ENCODE data around the gene MRPL45.
"Not testable (repeated sequence)": the region's sequence is repeated elsewhere in the genome, so short reads cannot be mapped to it uniquely, and the experiment has no call there.

Gene MRPL45

DNA sequence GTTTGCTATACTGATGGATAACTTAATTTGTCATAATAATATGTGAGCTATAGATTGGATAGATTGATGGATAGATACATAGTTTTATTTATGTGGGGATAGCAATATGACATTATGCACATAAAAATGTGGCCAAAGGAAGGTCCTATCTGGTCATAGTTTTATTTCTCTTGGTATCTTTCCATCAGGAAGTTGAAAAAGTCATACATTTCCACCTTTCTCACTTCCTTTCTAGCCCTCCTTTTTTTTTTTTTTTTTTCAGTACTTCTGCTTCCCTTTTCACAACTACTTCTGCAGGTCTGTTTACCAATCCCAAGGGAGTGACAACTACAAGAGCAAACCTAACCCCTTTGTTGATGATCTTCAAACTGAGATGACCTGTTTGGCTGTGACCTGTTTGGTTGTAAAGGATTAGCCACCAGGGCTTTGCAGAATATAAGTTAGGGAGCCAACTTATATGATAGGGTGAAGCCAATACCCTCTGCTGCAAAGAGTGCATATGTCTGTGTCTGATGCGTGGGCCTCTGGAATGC is 30.9 kb upstream of the MRPL45 start:
- not testable (repeated sequence) for H3K9me3 ChIP-seq (replicated peaks in 1 of 2; ENCODE audit: control insufficient read depth in 2 of 2, insufficient read depth in 1 of 2, low read depth in 1 of 2, low read length in 2 of 2); H3K23ac ChIP-seq (ENCODE audit: low read depth, low read length, poor library complexity)

DNA sequence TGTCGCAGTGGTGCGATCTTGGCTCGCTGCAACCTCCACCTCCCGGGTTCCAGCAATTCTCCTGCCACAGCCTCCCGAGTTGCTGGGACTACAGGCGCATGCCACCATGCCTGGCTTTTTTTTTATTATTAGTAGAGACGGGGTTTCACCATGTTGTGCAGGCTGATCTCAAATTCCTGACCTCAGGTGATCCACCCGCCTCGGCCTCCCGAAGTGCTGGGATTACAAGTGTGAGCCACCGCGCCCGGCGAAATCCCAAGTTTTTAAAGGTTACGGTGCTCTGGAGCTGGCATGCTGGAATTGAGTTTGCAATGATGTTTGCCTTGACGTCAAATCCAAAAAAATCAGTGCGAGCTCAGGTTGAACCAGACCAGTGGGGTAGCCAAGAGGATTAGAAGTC is 30.4 kb upstream of the MRPL45 start:
- whole genome bisulfite sequencing, 2 donors (ENCODE audit: extremely low coverage in 2 of 2, insufficient read length in 2 of 2, insufficient replicate concordance in 1 of 2) = no CpG with 5 or more reads among the region's 17 CpGs
- H2BK15ac ChIP-seq (ENCODE audit: low read length); H3K9ac ChIP-seq (ENCODE audit: low read depth, low read length, poor library complexity); H3K4ac ChIP-seq (ENCODE audit: low read length); H2AK5ac ChIP-seq (ENCODE audit: low read depth, low read length); H3K27me3 ChIP-seq (ENCODE audit: control insufficient read depth in 3 of 3, insufficient read depth in 3 of 3, low read depth in 1 of 3, low read length in 3 of 3); H3K23ac ChIP-seq (ENCODE audit: low read depth, low read length, poor library complexity); H2BK5ac ChIP-seq (ENCODE audit: low read length); H3K4me1 ChIP-seq (ENCODE audit: control insufficient read depth in 2 of 2, insufficient read depth in 1 of 2, low read depth in 1 of 2, low read length in 2 of 2); H3K4me2 ChIP-seq (ENCODE audit: insufficient read depth, low read length, poor library complexity, severe bottlenecking); H3K4me3 ChIP-seq (ENCODE audit: low read length in 2 of 2); H3K18ac ChIP-seq (ENCODE audit: low read length); H2BK120ac ChIP-seq (ENCODE audit: low read depth, low read length); H3K14ac ChIP-seq (ENCODE audit: low read length); H3K9me3 ChIP-seq (replicated peaks in 1 of 2; ENCODE audit: control insufficient read depth in 2 of 2, insufficient read depth in 1 of 2, low read depth in 1 of 2, low read length in 2 of 2); H3K36me3 ChIP-seq (replicated peaks in 1 of 2; ENCODE audit: control insufficient read depth in 2 of 2, insufficient read depth in 2 of 2, low read length in 2 of 2); H2BK12ac ChIP-seq (ENCODE audit: low read length); H3K79me1 ChIP-seq (ENCODE audit: low read depth, low read length); H4K8ac ChIP-seq (ENCODE audit: low read depth, low read length); H4K91ac ChIP-seq (ENCODE audit: low read depth, low read length, poor library complexity); DNase-seq (ENCODE audit: low spot score); H3K27ac ChIP-seq (replicated peaks; ENCODE audit: low read length); H2AFZ ChIP-seq (ENCODE audit: low read length): not testable (repeated sequence)

More for the DNA sequence above, 30.9 kb upstream of the MRPL45 start:
- not testable (repeated sequence) for H4K8ac ChIP-seq (ENCODE audit: low read depth, low read length); H3K27me3 ChIP-seq (ENCODE audit: control insufficient read depth in 3 of 3, insufficient read depth in 3 of 3, low read depth in 1 of 3, low read length in 3 of 3); H3K79me1 ChIP-seq (ENCODE audit: low read depth, low read length); H2BK5ac ChIP-seq (ENCODE audit: low read length); H4K91ac ChIP-seq (ENCODE audit: low read depth, low read length, poor library complexity); H3K14ac ChIP-seq (ENCODE audit: low read length); H3K4ac ChIP-seq (ENCODE audit: low read length); H3K4me2 ChIP-seq (ENCODE audit: insufficient read depth, low read length, poor library complexity, severe bottlenecking); H2BK12ac ChIP-seq (ENCODE audit: low read length); H3K36me3 ChIP-seq (replicated peaks in 1 of 2; ENCODE audit: control insufficient read depth in 2 of 2, insufficient read depth in 2 of 2, low read length in 2 of 2); H2BK120ac ChIP-seq (ENCODE audit: low read depth, low read length); H2BK15ac ChIP-seq (ENCODE audit: low read length); H3K4me3 ChIP-seq (ENCODE audit: low read length in 2 of 2); H2AFZ ChIP-seq (ENCODE audit: low read length); H3K27ac ChIP-seq (replicated peaks; ENCODE audit: low read length); H3K4me1 ChIP-seq (ENCODE audit: control insufficient read depth in 2 of 2, insufficient read depth in 1 of 2, low read depth in 1 of 2, low read length in 2 of 2); DNase-seq (ENCODE audit: low spot score); H3K9ac ChIP-seq (ENCODE audit: low read depth, low read length, poor library complexity); H2AK5ac ChIP-seq (ENCODE audit: low read depth, low read length); H3K18ac ChIP-seq (ENCODE audit: low read length)
- no CpG with 5 or more reads among the region's 1 CpG for WGBS, 2 donors (ENCODE audit: extremely low coverage in 2 of 2, insufficient read length in 2 of 2, insufficient replicate concordance in 1 of 2)

- not testable (repeated sequence) for H3K27ac ChIP-seq (replicated peaks; ENCODE audit: low read length); H3K4ac ChIP-seq (ENCODE audit: low read length); H2BK15ac ChIP-seq (ENCODE audit: low read length); DNase-seq (ENCODE audit: low spot score); H3K14ac ChIP-seq (ENCODE audit: low read length); H3K79me1 ChIP-seq (ENCODE audit: low read depth, low read length); H3K9me3 ChIP-seq (replicated peaks in 1 of 2; ENCODE audit: control insufficient read depth in 2 of 2, insufficient read depth in 1 of 2, low read depth in 1 of 2, low read length in 2 of 2); H3K4me1 ChIP-seq (ENCODE audit: control insufficient read depth in 2 of 2, insufficient read depth in 1 of 2, low read depth in 1 of 2, low read length in 2 of 2); H3K27me3 ChIP-seq (ENCODE audit: control insufficient read depth in 3 of 3, insufficient read depth in 3 of 3, low read depth in 1 of 3, low read length in 3 of 3); H3K36me3 ChIP-seq (replicated peaks in 1 of 2; ENCODE audit: control insufficient read depth in 2 of 2, insufficient read depth in 2 of 2, low read length in 2 of 2); H3K4me3 ChIP-seq (ENCODE audit: low read length in 2 of 2); H3K18ac ChIP-seq (ENCODE audit: low read length); H4K8ac ChIP-seq (ENCODE audit: low read depth, low read length); H3K9ac ChIP-seq (ENCODE audit: low read depth, low read length, poor library complexity); H3K23ac ChIP-seq (ENCODE audit: low read depth, low read length, poor library complexity); H2BK12ac ChIP-seq (ENCODE audit: low read length); H2BK120ac ChIP-seq (ENCODE audit: low read depth, low read length); H4K91ac ChIP-seq (ENCODE audit: low read depth, low read length, poor library complexity); H2BK5ac ChIP-seq (ENCODE audit: low read length); H2AFZ ChIP-seq (ENCODE audit: low read length); H3K4me2 ChIP-seq (ENCODE audit: insufficient read depth, low read length, poor library complexity, severe bottlenecking); H2AK5ac ChIP-seq (ENCODE audit: low read depth, low read length)
- WGBS, 2 donors (ENCODE audit: extremely low coverage in 2 of 2, insufficient read length in 2 of 2, insufficient replicate concordance in 1 of 2) = no CpG with 5 or more reads among the region's 3 CpGs
Observed at GRCh38 chr17:38268138-38268537, 28.8 kb upstream of the MRPL45 start.

DNA sequence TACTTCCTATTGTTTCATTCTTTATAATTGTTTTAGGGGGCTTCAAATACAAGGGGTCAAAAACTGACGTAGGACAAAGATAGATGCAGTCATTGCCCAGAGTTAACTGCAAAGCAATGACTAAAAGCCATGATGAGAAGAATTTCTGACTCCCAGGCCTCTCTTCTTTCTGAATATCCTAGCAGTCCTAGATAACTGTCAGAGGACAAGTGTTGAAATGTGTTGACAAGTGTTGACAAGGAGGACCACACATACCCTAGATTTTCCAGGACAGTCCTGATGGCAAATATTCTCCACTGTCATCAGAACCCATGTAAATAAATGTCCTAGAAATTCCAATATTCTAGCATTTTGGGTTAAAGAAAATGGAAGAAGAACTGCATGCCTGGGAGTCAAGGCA is 27.9 kb upstream of the MRPL45 start:
- not testable (repeated sequence) for DNase-seq (ENCODE audit: low spot score); H3K36me3 ChIP-seq (replicated peaks in 1 of 2; ENCODE audit: control insufficient read depth in 2 of 2, insufficient read depth in 2 of 2, low read length in 2 of 2); H3K79me1 ChIP-seq (ENCODE audit: low read depth, low read length); H3K4me1 ChIP-seq (ENCODE audit: control insufficient read depth in 2 of 2, insufficient read depth in 1 of 2, low read depth in 1 of 2, low read length in 2 of 2); H3K9me3 ChIP-seq (replicated peaks in 1 of 2; ENCODE audit: control insufficient read depth in 2 of 2, insufficient read depth in 1 of 2, low read depth in 1 of 2, low read length in 2 of 2); H3K4ac ChIP-seq (ENCODE audit: low read length); H2BK15ac ChIP-seq (ENCODE audit: low read length); H3K27ac ChIP-seq (replicated peaks; ENCODE audit: low read length); H2BK5ac ChIP-seq (ENCODE audit: low read length); H2BK12ac ChIP-seq (ENCODE audit: low read length); H4K91ac ChIP-seq (ENCODE audit: low read depth, low read length, poor library complexity); H3K23ac ChIP-seq (ENCODE audit: low read depth, low read length, poor library complexity); H3K14ac ChIP-seq (ENCODE audit: low read length); H4K8ac ChIP-seq (ENCODE audit: low read depth, low read length); H3K4me2 ChIP-seq (ENCODE audit: insufficient read depth, low read length, poor library complexity, severe bottlenecking); H3K4me3 ChIP-seq (ENCODE audit: low read length in 2 of 2); H2AK5ac ChIP-seq (ENCODE audit: low read depth, low read length); H3K18ac ChIP-seq (ENCODE audit: low read length); H3K27me3 ChIP-seq (ENCODE audit: control insufficient read depth in 3 of 3, insufficient read depth in 3 of 3, low read depth in 1 of 3, low read length in 3 of 3); H2AFZ ChIP-seq (ENCODE audit: low read length); H3K9ac ChIP-seq (ENCODE audit: low read depth, low read length, poor library complexity); H2BK120ac ChIP-seq (ENCODE audit: low read depth, low read length)
- no CpG with 5 or more reads among the region's 1 CpG for WGBS, 2 donors (ENCODE audit: extremely low coverage in 2 of 2, insufficient read length in 2 of 2, insufficient replicate concordance in 1 of 2)

Data from neuronal stem cell (in vitro differentiated cells).